GM04503 (cell line): ENCODE results near the gene SENP3.
"Not testable (repeated sequence)": the region's sequence is repeated elsewhere in the genome, so short reads cannot be mapped to it uniquely, and the experiment has no call there.

ENCODE experiments used
- DNase-seq: peaks from one replicate; pipeline ENCODE4 v3.0.0-alpha.2; 2012; ENCODE audit warnings: low read depth

SENP3 gene

DNA sequence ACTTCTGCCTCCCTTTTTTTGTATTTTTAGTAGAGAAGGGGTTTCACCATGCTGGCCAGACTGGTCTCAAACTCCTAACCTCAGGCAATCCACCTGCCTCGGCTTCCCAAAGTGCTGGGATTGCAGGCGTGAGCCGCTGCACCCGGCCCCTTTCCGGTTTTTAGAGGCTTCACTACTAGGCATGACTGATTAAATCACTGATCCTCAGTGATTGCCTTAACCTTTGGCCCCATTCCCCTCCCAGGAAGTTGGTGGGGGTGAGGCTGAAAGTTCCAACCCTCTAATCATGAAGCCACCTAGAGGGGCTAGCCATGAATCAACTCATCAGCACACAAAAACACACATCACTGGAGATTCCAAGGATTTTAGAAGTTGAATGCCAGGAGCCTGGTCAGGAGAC lies 35.8 kb downstream of the SENP3 start:
- not testable (repeated sequence) for DNase-seq

GRCh38 chr17:7606280-7606679 lies 44.6 kb downstream of the SENP3 start:
- DNase-seq, result no peak

- DNase-seq, result no peak
Measured at GRCh38 chr17:7610641-7611040, 48.9 kb downstream of the SENP3 start.

DNA sequence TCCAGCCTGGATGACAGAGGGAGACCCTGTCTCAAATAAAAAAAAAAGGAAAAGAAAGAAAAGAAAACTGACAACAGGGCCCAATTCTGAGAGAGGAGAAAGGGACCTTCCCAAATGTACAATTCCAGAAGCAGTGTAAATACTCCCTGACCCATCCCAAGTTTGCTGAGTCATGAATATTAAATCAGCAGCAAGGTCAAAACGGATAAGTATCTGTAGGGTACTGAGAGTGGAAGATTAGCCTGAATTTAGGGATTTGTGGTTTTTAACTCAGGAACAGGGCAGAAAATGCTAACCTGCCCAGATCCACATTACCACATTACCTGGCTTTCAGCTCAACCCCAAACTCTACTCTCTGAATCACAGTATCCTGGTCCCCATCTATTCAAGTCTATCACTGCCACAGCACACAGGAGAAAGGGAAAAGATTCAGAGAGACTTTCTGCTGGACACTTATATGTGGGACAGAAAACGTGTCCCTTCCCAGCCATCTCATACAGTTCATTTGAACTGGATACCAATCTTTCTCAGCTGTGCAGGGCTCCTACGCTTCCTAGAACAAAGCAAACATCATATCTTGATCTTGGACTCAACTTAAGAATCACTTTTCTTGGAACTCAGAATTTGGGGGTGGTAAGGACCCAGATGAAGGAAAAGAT lies 50.0 kb downstream of the SENP3 start:
- no peak for DNase-seq

DNA sequence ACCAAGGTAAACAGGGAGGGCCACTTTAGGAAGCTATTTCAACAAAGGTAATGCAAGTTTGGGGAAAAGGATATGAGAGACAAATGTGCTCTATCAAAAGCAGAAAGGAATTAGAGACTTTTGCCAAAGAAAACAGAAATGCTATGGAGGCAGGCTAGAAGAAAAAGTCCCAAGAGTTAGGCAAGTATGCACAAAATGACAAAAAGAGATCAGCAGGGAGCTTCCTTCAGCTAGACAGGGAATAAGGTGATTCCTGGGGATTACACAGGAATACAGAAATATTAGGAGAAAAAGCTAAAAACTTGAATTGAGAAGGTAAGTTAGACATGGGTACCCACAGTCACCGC lies 50.5 kb downstream of the SENP3 start:
- no peak for DNase-seq

DNA sequence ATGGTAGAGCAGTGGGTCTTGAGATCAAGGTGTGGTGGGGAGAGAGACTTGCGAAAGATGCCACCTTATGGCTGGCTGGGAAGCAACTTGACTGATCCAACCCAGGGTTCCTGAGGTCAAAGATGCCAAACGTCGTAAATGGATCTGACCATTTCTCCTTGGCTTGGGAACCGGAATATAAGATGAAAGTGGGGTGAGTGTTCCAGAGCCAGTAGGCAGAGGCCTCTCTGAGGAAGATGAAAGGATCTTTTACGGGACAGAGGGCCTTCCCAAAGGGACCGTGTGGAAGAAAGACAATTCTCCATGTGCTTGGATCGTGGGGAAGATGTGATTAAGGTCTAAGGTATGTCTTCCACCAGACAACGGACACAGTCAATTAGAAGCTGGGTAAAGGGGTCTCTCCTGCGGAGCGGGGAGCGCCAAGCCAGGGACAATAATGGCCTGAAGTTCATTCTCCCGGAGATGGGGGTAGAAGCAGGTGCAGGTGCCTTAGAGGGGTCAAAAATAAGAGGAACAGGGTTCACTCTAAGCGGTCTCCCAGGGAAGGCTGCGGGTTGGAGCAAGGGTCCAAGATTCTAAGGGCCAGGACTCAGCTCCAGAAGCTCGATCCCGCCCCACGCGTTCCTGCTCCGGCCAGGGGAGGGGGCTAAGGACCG lies 52.2 kb downstream of the SENP3 start:
- no peak for DNase-seq

DNA sequence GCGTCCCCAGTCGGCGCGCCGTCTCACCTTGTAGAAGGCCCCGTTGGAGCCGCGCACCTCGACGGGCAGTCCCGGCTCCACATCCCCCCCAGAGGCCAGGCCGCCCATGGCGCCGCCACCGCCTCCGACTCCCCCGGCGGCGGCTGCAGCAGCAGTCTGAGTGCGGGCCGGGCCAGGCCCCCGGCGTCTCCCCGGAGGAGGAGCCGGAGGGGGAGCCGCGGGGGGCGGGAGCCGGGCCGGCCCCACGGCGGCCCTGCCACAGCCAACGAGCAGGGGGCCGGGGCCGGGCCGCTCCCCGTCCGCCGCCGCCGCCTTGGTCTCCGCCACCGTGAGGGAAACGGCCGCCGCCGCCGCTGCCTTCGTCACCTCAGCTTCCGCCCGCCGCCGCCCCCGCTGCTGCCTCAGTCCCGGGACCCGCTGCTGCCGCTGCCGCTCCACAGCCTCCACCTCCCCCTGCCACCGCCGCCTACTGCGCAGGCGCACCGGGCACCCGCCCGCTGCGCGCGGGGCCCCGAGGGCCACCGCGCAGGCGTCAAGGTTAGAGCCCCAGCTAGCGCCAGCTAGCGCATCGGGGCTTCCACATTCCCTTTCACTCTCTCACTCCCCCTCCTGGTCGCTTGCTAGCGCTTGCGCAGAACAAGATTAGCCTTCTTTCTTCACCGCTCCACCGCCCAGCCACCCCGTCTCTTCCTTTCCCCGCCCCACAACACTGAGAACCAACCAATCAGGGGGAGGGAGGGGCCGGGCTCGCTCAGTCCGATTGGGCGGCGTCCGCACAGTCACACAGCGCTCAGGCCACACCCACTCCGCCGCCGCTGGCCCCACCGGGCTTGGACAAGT lies 52.9 kb downstream of the SENP3 start, which contains the start of gene FXR2:
Gene FXR2, minus strand, starts transcription at position 473 of the 840 bp plus-strand sequence. Its CDS starts 365 bp downstream, at position 108.
- peak; percentile 97 for DNase-seq

DNA sequence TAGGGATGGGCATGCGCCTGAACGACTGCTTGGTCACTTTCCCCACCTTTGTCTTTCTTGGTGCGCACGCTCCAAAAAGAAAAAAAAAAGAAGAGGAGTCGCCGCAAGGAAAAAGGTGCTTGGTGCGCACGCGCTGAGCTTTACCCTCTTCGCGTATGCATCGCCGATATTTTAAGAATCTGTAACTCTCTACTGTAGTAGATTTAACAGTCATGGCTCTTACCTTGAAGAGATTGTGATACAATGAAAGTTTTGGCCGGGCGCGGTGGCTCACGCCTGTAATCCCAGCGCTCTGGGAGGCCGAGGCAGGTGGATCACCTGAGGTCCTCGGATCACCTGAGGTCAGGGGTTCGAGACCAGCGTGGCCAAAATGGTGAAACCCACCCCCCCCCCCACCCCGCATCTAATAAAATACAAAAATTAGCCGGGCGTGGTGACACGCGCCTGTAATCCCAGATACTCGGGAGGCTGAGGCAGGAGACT lies 53.6 kb downstream of the SENP3 start:
- DNase-seq, result no peak

GRCh38 chr17:7618608-7619007 lies 56.9 kb downstream of the SENP3 start:
- no peak for DNase-seq

- DNase-seq, result no peak
Measured at GRCh38 chr17:7620835-7621234, 59.1 kb downstream of the SENP3 start.
